Measurements from ENCODE around the gene ZNF474.

GRCh38 chr5:122121479-122122465 is 7.6 kb upstream of the ZNF474 start:
- TF ChIP-seq CTCF (IDR thresholded peaks at IDR 0.05) (no peak), POLR2A (IDR thresholded peaks at IDR 0.05) (no peak), POLR2AphosphoS5 (IDR thresholded peaks at IDR 0.05) (no peak)
